Pulmonary artery endothelial cell (primary cell): ENCODE data around the gene GLDN. TPM values are rescaled to one million over a fixed set of nuclear protein-coding genes. Genes with fewer than 3 reads are reported as not detected.
"Not testable (repeated sequence)": the region's sequence is repeated elsewhere in the genome, so short reads cannot be mapped to it uniquely, and the experiment has no call there.

Experiments
- DNase-seq: peaks from one replicate; pipeline ENCODE4 v3.0.0-alpha.2; 2011; ENCODE audit warnings: low read depth, low spot score
- total RNA-seq: library from RNA; depleted of rRNA; stranded (reverse); fragments of >200 nt; gene quantifications from 2 replicates; pipeline ENCODE4 v1.2.3, GENCODE V29; 2014

The GLDN gene
- total RNA-seq, 1 donor from 2014 or later = not detected

DNA sequence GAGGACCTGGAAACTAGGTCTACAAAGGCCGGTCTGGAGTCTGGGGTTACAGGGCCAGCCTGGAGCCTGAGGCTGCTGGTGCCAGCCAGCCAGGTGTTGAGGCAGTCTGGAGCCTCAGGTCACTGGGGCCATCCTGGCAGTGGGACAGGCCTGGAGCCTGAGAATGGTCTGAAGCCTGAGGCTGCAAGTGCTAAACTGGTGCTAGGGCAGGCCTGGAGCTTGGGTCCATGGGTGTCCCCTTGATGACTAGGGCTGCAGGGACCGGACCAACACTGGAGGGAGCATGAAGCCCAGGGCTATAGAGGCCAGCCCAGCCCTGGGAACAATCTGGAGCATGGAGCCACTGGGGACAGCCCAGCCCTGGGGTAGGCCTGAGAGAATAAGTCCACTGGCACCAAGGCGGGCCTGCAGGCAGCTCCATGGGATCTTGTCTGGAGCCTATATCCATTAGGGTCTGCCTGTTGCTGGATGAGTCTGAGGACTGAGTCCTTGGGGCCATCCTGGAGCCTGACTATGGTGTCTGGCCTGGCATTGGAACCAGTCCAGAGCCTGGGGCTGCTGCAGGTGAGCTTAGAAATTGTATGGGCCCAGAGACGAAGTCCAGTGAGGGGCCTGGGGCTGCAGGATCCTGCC, 101.9 kb downstream of the GLDN start:
- no peak for DNase-seq

GRCh38 chr15:51444112-51444511, 102.7 kb downstream of the GLDN start:
- no peak for DNase-seq

DNA sequence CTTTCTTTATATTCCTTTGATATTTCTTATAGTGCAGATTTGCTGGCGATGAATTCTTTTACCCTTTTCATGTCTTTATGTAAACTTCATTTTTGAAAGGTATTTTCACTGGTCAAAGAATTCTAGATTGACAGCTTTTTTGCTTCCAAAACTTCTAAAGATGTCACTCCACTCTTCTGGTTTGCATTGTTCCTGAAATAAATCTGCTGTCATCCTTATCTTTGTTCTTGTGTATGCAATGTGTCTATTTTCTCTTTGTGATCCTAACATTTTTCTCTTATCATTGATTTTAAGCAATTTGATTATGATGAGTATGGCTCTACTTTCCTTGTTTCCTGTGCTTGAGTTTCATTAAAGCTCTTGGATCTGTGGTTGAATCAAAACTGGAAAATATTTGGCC, 103.4 kb downstream of the GLDN start:
- DNase-seq = no peak

DNA sequence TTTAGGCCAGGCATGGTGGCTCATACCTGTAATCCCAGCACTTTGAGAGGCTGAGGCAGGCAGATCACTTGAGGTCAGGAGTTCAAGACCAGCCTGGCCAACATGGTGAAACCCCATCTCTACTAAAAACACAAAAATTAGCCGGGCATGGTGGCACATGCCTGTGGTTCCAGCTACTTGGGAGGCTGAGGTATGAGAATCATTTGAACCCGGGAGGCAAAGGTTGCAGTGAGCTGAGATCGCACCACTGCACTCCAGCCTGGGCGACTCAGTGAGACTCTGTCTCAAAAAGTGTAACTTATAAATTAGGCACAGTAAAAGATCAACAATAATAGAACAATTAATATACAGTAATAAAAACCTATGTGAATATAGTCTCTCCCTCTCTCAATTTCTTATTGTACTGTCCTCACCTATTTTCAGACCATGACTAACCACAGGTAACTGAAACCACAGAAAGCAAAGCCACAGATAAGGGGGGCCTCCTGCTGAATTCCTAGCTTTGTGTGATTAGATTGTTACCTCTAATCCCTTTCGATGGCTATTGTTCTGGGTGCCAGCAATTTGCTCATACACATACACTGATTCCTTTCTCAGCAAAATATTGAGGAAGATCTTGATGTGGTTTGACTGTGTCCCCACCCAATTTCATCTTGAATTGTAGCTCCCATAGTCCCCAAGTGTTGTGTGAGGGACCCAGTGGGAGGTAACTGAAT, 104.7 kb downstream of the GLDN start:
- not testable (repeated sequence) for DNase-seq

DNA sequence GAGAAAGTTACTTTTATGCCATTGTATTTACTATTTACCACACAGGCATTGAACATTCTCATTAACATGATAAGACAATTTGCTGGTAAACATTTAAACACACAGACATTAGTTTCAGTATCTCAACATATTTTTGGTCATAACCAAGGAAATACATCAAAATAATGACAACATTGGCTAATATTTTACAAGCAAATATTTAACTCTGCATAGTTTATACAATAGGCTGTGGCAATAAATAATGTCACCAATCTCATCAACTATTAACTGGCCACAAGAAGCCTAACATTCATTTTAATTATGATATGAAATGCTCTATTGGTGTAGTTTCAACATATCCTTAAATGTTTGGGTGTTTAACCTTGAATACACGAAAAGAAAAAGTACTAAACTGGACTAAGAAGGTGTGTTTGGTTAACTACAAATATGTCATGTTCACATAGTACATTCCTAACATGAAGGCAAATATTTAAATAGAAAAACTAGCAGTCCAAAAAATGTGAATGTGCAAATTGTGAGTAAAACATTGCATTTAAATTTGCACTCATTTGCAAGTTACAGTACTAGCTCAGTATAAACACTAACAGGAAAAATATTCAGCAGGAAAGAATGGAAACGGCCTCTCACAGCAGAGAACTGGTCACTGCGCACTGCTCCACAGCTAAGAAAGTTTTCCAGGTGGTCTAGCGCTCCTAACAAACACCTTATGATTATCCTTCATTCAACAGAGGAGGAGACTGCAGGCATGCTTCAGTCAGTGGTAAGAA, 106.6 kb downstream of the GLDN start:
- DNase-seq = no peak

DNA sequence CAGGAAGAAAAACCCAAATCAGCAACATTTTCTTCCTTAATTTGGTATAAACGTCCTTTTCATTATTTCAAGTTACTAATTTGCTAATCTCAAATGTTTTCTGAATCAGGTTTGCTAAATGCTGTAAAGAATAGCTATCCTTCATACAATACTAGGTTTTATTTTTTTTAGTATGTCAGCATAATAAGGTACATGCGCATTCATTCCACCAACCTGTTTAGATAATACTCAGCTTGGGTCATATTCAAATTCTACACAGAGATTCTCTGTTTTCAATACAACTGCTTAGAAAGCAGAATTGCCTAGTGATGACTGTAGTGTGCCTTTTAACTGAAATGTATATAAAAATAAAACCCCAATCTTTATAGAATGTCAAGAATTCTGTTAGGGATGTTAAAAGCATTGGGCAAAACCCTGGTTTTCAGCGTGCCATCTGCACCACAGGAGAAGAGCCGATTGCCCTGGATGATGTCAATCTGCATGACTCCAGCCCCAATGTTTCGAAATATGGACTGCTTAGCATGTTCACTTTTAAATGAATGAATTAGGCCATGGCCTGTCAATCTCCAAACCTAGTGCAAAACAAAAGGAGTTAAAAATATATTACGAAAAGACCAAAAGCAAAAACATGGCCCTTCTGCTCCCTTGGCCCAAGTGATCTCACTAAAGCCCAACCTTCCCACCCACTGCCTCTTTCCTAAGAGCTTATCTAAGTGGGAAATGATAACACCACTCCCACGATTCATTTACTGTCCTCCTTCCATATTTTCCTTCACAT, 107.4 kb downstream of the GLDN start:
- DNase-seq = no peak

DNA sequence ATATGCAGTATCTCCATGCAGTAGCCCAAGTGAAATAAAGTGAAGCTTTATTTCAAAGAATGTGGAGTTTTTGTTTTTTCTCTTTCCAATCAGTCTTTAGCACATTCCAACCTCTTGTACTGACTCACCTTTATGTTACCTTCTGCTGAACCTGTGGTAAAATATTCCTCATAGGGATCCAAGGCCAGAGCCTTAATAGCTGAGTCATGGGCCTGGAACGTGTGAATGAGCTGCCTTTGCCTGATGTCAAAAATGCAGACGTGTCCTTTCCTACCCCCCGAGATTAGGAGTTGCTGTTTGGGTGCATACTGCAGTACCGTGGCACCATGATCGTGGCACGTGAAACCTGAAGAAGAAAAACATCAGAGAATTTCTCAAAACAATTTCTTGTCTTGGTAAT, 108.5 kb downstream of the GLDN start:
- DNase-seq = no peak

Other genes starting within 250 kb of the GLDN start
- gene TNFAIP8L3, start 246.7 kb upstream of the GLDN start, total RNA-seq = 38.4 and 62.5 TPM in 2 replicates
- not detected in 2 replicates for gene CYP19A1, start 3.1 kb upstream of the GLDN start, total RNA-seq